Kidney (tissue), 14 donors: ENCODE measurements around the gene CLEC10A. TPM values are rescaled to one million over a fixed set of nuclear protein-coding genes. Genes with fewer than 3 reads are reported as not detected.
"Not testable (repeated sequence)": the region's sequence is repeated elsewhere in the genome, so short reads cannot be mapped to it uniquely, and the experiment has no call there.

Source experiments
- DNase-seq, 5 donors: peaks; one replicate each; pipeline ENCODE4 v3.0.0-alpha.2; 2013 to 2020
- FAIRE-seq: peaks from 2 replicates; lab custom pipeline; 2012; peaks lifted over from hg19 to GRCh38; lab: Jason Lieb, UNC
- H3K27ac ChIP-seq, 2 donors: one replicate each; pipeline ENCODE4 v1.7.0; 2013; ENCODE audit warnings: low read depth in 2 of 2, low read length in 2 of 2, inconsistent platforms in 1 of 2
- H3K27me3 ChIP-seq: one replicate; pipeline ENCODE4 v1.7.1; 2013; ENCODE audit warnings: low read length, inconsistent platforms; ENCODE audit not compliant: control insufficient read depth, insufficient read depth
- H3K36me3 ChIP-seq, 3 donors: one replicate each; pipeline versions ENCODE4 v1.7.0 to v1.7.1; 2013; ENCODE audit warnings: low read length in 3 of 3, control low read depth in 1 of 3, inconsistent platforms in 1 of 3; ENCODE audit not compliant: insufficient read depth in 3 of 3, control insufficient read depth in 2 of 3
- H3K4me1 ChIP-seq, 3 donors: one replicate each; pipeline versions ENCODE4 v1.7.0 to v1.7.1; 2013; ENCODE audit warnings: low read length in 3 of 3, inconsistent platforms in 1 of 3, low read depth in 1 of 3; ENCODE audit not compliant: control insufficient read depth in 2 of 3, insufficient read depth in 2 of 3
- H3K4me3 ChIP-seq, 3 donors: one replicate each; pipeline versions ENCODE4 v1.7.0 to v1.8.1; 2013; ENCODE audit warnings: low read length in 3 of 3, control low read depth in 1 of 3, inconsistent platforms in 1 of 3
- H3K9ac ChIP-seq, 3 donors: one replicate each; pipeline versions ENCODE4 v1.7.0 to v1.7.1; 2013; ENCODE audit warnings: low read length in 3 of 3, control low read depth in 1 of 3, inconsistent platforms in 1 of 3
- H3K9me3 ChIP-seq, 3 donors: one replicate each; pipeline versions ENCODE4 v1.7.0 to v1.7.1; 2013; ENCODE audit warnings: low read length in 3 of 3, control low read depth in 1 of 3, inconsistent platforms in 1 of 3; ENCODE audit not compliant: control insufficient read depth in 2 of 3, insufficient read depth in 1 of 3
- CTCF ChIP-seq: IDR thresholded peaks from 3 replicates; pipeline ENCODE4 v1.5.1; 2012; ENCODE audit warnings: mild to moderate bottlenecking, moderate library complexity, borderline replicate concordance; ENCODE audit not compliant: insufficient read depth; ENCODE audit errors: extremely low read depth
- intact Hi-C: fragments of 100-400 bp; cut with DNase I; formaldehyde crosslinking; loops from one replicate; pipeline ENCODE4 v1.11.1; 2022
- polyA plus RNA-seq: library from polyadenylated mRNA; stranded (reverse); fragments of 350-450 nt; fragmentation: Illumina TruSeq; extraction: RNeasy Lipid Tissue Mini Kit (QIAGEN cat#74804); gene quantifications from one replicate; pipeline ENCODE4 v1.2.3, GENCODE V29; 2014; ENCODE audit warnings: low read depth, low replicate concordance; ENCODE audit not compliant: insufficient read depth
- total RNA-seq: library from RNA; stranded (reverse); fragmentation: NEBNext Ultra II Directional; extraction: Animal tissue kit (Norgen Biotek cat#: 25700); gene quantifications from one replicate; pipeline ENCODE4 v1.2.1, GENCODE V29; 2021
- donor health status: control.
- donor health status: control.
- donor health status: control.
- donor health status: control.
- donor health status: control.
- donor health status: DM: yes; HTN: yes; CAD: no.
- donor health status: Normal renal cell carcinoma (clear cell type).

The CLEC10A gene
- total and polyA plus RNA-seq, 2 donors from 2014 or later = 1.5 to 16.1 TPM

GRCh38 chr17:7107012-7107754 lies 27.1 kb upstream of the CLEC10A start:
- FAIRE-seq = no peak
- no peak for DNase-seq
- Histone ChIP-seq H3K9ac (no peak overlapping the region), H3K27me3 (no peaks in the 10 kb centered on the region), H3K36me3 (no peaks in the 10 kb centered on the region), H3K4me1 (no peaks in the 10 kb centered on the region), H3K9me3 (no peaks in the 10 kb centered on the region), H3K4me3 (no peak overlapping the region), H3K27ac (no peak overlapping the region)
- intact Hi-C loops = no loop called here
- no peak for TF ChIP-seq CTCF

GRCh38 chr17:7102421-7102820 lies 22.4 kb upstream of the CLEC10A start:
- H3K27me3 ChIP-seq = no peaks in the 10 kb centered on the region
- H3K4me3 ChIP-seq = no peak overlapping the region
- H3K4me1 ChIP-seq = no peaks in the 10 kb centered on the region
- no peak for FAIRE-seq
- intact Hi-C loops = no loop called here
- DNase-seq = no peak
- no peak for TF ChIP-seq CTCF
- no peaks in the 10 kb centered on the region for H3K36me3 ChIP-seq
- H3K9ac ChIP-seq = no peak overlapping the region
- no peaks in the 10 kb centered on the region for H3K9me3 ChIP-seq
- H3K27ac ChIP-seq = no peak overlapping the region

- no peak for FAIRE-seq
- no peaks in the 10 kb centered on the region for H3K36me3 ChIP-seq
- no peak for TF ChIP-seq CTCF
- H3K4me1 ChIP-seq = no peaks in the 10 kb centered on the region
- no peaks in the 10 kb centered on the region for H3K9me3 ChIP-seq
- no peak overlapping the region for H3K4me3 ChIP-seq
- no peak overlapping the region for H3K9ac ChIP-seq
- no peak for DNase-seq
- intact Hi-C loops = no loop called here
- no peaks in the 10 kb centered on the region for H3K27me3 ChIP-seq
- no peak overlapping the region for H3K27ac ChIP-seq
Measured at GRCh38 chr17:7101531-7101930, 21.5 kb upstream of the CLEC10A start.

- H3K36me3 ChIP-seq, H3K9ac ChIP-seq, FAIRE-seq, intact Hi-C loops, H3K27me3 ChIP-seq, H3K4me3 ChIP-seq, DNase-seq, H3K4me1 ChIP-seq, H3K27ac ChIP-seq, H3K9me3 ChIP-seq: not testable (repeated sequence)
Measured at GRCh38 chr17:7100641-7101379, 20.8 kb upstream of the CLEC10A start.
